ENCODE measurements around the gene KRT83. TPM values are rescaled to one million over a fixed set of nuclear protein-coding genes. Genes with fewer than 3 reads are reported as not detected.
A peak's percentile ranks its signal among the peaks of the same experiment; 100 is the strongest.
"Not testable (repeated sequence)": the region's sequence is repeated elsewhere in the genome, so short reads cannot be mapped to it uniquely, and the experiment has no call there.

The KRT83 gene
- total RNA-seq, 1 donor from 2014 or later: not detected

DNA sequence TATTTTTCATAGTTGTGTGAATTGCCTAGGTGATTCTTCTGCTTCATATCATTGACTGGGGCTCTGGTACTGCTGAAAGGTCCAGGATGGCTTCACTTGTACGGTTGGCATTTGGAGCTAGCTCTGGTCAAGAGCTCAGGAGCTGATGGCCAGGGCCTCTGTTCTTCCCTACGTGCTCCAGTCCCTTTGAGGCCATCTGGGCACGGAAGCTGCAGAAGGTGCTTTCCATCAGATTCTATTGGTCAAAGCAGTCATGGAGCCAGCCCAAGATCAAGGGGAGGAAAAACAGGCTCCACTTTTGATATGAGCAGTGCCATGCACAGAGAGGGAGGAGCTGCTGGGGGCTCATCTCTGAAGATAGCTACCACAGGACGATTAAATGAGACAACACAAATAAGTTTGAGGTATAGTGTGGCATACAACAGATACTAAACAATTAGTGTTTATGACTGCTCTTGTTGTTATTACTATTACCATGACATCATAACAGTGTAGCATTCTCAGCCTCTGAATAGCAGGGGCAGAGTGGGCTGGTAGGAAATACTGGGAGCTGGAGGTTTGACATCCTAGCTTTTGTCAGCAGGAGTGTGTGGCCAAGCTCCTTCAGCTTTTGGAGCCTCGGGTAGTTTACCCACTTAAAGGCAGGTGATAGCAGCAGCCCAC, 10.4 kb downstream of the KRT83 start:
- no peak for DNase-seq (ENCODE audit: low read depth in 2 of 2)

DNA sequence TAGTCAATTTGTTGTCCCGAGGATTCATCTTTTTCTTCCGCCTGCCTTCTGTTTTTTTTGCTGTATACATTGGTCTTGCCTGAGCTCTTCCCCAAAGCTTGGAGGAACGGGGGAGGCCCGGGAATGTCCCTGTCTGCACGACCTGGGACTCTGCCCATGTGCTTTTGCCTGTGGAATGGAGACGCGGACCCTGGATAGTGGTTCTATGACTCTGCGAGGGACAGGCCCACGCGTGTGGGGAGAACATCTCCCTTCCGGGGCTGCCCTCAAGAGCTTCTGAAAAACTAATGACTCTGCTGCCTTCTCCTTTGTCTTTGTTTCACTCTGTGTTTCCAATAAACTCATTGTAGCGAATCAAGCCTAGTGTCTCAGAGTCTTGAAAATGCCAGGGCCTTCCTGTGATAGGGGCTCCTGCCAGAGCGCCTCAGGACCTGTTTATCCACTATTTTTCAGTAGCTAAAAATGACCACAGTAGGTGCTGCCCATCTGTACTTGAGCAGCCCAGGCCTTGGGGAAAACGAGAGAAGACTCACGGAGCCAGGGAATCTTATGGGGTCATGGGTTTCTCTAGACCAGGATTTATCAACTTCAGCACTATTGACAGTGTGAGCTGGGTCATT, 12.3 kb downstream of the KRT83 start:
- DNase-seq (ENCODE audit: low read depth in 2 of 2): no peak

DNA sequence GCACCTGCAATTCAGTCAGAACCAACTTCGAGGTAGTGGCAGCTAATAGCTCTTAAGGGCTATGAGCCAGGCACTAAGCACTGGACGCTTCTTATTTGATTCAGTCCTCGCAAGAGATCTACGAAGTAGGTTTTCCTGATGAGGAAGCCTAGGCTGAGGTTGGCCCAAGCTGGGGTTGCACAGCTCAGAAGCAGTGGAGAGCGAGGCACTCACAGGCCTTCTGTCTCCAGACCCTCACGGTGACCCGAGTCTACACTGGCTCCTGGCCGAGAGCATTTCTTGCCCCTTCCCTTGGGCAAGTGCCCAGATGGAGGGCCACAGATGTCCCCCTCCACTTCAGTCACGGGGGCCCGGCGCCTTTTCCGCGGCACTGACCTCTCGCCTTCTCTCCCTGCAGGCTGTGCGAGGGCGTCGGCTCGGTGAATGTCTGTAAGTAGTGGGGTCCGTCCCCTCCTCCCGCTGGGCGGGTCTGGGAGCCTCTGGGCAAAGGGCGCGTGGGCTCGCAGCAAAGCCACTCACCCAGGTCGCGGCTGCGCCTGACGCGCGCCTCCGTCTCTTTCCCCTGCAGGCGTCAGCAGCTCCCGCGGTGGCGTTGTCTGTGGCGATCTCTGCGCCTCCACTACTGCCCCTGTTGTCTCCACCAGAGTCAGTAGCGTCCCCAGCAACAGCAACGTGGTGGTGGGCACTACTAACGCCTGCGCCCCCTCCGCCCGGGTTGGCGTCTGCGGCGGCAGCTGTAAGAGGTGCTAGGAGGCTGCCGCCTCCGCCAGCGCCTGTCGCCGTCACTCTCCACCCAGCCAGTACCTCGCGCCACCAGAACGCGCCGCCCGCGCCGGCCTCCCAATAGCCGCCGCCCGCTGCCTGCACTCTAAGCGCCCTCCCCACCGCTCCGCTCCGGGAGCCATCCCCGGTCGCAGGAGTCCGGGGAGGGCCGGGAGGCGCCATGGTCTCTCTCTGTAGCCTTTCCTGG, 13.1 kb downstream of the KRT83 start:
- DNase-seq (ENCODE audit: low read depth in 2 of 2): peak in 1 of 2 donors; percentile 45

DNA sequence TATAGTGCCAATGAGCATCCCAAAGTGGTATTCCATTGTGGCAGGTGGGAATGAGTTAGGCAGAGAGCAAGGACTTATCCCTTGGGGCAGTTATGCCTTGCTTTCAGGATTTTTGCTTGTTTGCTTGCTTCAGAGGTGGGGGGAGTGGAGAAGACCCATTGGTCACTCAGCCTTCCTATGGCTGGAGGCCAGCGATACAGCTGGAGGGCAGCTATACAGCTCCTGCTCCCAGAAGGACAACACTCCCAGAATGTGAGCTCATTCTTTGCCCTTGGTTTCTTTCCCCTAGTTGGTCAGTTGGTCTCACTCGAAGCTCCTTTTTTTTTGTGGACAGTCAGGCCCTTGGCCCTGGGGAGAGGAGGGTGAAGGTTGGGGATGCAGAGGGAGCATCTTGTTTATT, 14.5 kb downstream of the KRT83 start:
- DNase-seq (ENCODE audit: low read depth in 2 of 2): no peak

DNA sequence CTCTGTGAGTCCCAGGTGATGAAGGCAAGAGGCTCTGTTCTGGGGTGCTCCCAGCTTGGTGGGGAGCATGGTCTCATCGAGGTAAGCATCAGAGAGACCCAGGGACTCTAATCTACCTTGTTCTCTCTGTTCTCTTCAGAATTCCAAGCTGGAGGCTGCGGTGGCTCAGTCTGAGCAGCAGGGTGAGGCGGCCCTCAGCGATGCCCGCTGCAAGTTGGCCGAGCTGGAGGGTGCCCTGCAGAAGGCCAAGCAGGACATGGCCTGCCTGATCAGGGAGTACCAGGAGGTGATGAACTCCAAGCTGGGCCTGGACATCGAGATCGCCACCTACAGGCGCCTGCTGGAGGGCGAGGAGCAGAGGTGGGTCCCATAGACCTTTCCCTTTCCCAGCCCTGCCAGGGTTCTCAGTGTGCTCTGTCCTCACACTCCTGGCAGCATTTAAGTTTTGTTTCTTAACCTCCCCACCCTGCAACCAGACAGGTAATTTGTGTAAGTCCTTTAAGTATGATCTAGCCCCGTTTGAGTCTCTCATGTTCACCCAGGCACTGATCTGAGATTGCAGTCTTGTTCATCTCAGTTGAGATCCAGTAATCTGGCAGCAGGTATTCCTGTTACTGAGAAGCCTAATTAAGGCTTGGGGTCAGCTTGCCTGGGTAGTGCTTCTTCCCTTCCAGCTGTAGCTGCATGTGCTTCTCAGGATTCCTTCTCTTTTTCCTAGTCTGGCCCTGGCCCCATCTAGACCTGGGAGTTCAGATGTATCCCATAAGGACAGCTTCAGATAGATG, 15.1 kb downstream of the KRT83 start:
- no peak for DNase-seq (ENCODE audit: low read depth in 2 of 2)

DNA sequence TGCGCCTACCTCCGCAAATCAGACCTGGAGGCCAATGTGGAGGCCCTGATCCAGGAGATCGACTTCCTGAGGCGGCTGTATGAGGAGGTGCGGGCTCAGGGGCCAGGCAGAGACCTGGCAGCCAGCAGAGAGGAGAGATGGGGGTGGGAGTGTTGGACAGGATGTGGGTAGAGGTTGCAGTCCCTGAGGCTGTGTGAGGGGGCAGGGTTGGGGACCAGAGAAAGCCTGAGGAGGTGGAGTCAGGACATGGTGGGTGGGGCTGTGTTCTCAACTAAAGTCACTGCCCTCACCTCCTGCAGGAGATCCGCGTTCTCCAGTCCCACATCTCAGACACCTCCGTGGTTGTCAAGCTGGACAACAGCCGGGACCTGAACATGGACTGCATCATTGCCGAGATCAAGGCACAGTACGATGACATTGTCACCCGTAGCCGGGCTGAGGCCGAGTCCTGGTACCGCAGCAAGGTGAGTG, 16.2 kb downstream of the KRT83 start:
- not testable (repeated sequence) for DNase-seq (ENCODE audit: low read depth in 2 of 2)

DNA sequence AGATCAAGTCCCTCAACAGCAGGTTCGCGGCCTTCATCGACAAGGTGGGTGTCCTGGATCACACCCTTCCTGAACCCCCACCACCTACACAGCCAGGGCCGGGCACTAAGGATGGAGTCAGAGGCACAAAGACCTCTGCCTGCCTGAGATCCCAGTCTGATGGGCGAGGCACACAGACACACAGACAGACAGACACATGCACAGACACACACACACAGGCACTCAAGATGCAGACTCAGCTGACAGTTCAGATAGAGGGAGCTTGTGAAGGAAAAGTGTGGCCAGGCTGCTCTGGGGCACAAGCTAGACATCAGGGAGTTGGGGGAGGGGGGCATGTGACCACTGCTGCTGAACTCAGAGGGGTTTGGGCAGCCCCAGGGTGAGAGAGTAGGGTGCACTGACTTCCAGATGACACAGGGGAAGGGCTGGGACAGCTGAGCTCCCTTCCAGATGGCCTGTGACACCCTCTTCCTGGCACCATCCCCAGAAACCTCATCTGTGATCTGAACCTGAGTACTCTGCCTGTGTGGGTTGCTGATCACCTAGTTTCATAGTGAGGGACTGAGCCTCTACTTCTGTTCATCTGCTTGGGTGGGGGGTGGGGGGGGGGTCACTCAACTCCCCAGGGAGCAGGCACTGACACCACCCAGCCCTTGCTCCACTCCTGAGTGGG, 18.8 kb downstream of the KRT83 start:
- not testable (repeated sequence) for DNase-seq (ENCODE audit: low read depth in 2 of 2)

DNA sequence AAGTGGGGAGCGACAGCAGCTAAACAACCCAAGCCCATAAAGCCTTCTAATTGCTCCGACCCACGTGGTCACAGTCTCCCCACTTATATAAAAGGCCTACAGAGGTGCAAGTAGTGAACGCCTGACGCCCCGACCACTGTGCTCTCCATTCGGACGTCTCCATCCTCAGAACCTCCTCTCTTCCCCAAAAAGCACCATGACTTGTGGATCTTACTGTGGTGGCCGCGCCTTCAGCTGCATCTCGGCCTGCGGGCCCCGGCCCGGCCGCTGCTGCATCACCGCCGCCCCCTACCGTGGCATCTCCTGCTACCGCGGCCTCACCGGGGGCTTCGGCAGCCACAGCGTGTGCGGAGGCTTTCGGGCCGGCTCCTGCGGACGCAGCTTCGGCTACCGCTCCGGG, 19.5 kb downstream of the KRT83 start:
- DNase-seq (ENCODE audit: low read depth in 2 of 2): not testable (repeated sequence)

DNA sequence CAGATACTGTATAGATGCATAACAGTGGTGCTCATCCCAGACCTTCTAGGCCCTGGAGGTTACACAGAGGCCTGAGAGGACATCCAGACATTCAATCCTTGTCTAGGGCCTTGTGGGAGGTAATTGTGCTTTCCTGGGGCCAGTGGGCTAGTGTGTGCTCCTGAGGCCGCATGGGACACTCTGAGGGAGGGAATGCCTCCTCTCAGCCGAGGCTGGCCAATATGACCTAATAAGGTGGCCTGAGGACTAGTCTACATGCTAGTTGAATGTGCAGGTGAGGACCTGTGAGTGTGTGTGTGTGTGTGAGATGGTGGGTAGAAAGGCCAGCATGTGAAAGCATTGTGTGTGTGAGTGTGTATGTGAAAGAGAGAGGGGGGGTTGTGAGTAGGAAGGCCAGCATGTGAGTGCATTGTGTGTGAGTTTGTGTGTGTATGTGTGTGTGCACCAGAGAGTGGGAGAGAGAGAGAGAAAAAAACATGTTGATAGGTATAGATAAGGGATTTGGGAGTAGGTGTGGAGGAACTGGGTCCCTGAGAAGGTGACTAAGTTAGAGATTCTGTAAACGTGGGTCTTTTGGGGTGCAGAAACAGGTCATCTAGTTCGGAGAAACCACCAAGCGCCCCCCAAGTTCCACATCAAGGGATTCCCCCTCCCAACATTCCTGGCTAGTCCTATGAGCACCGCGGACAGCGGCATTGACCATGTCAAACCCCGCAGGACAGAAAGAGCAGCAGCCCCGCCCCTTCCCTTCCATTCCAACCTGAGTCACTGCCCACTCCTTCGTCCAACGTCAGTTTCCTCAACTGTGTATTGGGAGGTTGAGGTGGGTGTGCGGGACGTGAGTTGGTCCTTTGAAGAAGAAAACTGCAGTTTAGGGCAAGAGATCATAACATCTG, 20.2 kb downstream of the KRT83 start:
- DNase-seq (ENCODE audit: low read depth in 2 of 2): peak in 1 of 2 donors; percentile 12

DNA sequence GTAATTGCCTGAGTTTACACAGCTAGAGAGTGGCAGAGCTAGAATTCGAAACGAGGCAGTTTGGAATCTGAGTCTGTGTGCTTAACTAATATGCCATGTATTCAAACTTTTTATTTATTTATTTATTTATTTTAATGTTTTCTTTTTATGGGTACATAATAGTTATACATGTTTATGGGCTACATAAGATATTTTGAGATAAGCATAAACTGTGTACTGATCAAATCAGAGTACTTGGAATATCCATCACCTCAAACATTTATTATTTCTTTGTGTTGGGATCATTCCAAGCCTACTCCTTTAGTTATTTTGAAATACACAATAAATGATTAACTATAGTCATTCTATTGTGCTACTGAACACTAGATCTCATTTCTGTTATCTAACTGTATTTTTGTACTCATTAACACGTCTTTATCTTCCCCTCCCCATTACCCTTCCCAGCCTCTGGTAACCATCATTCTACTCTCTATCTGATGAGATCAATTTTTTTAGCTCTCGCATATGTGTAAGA, 22.5 kb downstream of the KRT83 start:
- DNase-seq (ENCODE audit: low read depth in 2 of 2): no peak

DNA sequence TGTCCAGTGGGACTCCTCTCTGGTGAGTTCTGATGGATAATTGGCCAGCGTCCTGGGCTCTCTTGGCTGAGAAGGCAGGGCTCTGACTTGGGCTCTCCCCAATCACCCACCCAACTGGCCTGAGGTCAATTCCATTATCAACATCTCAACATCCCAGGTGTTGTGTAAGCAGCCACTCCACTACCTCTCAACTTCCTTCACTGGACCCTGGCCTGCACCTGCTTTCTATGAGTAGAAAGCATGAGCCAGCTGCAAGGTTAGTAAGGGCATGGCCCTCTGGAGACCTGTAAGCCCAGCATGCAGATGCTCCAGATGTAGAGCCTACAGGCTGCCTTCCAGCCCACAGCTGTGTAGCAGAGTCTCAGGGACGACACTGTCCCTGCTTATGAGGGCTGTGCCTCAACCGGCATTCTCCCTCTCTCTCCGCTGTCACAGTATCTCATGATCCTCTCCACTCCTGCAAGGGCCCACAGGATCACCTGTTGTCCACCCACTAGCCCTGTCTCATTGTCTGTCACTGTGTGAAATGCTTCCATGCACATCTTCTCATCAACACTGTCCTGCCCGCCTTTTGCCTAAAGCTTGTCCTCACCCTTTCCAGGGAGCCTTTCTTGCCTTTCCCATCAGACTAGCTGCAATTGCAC, 24.5 kb downstream of the KRT83 start:
- no peak for DNase-seq (ENCODE audit: low read depth in 2 of 2)

DNA sequence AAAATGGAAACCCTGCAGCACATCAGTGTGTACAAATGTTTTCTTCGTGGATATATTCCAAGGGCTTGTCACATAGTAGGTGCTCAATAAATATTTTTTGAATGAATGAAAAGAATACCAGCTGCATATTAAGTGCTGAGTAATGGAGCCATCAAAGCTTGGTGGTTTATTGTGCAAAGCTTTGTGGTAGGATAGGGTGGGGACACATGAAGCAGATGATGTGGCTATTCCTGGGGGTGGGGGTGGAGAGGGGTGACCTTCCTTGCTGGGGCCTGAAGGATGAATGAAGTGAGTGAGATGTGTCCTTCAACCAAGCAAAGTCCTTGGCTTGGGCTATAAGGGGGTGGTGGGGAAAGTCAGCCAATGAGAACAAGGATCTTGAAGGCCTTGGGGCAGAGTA, 25.5 kb downstream of the KRT83 start:
- DNase-seq (ENCODE audit: low read depth in 2 of 2): no peak

DNA sequence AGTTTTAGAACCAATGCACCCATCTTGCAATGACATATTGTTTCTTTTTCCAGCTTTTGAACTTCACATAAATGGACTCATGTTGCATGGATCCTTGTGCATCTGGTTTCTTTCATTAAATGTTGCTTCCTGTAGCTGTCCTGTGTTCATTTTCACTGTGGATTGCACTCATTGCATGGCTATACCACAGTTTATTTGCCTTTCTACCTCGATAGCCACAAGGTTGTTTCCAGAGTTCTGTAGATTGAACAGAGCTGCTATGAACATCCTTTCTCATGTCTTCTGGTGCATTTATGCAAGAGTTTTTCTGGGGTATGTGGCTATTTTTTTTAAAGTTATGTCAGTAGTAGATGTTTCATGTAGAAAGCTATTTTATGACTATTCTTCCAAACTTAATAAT, 26.4 kb downstream of the KRT83 start:
- no peak for DNase-seq (ENCODE audit: low read depth in 2 of 2)

DNA sequence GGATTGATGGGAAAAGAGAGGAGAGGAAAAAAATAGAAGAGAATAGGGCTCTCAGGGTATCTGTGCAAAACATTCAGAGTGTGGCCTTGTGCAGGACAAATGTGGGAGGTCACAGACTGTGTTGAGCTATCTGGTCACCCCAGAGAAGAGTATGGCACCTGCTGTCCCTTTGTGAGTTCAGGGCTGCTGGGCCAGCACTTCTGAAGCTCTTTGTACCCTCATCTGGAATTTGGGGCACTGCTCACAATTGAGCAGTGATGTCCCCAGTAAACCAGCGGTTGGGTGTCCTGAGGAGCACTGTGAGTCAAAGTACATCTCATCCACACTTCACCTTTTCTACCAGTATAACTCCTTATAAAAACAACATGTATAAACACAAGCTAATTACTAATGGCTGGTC, 27.3 kb downstream of the KRT83 start:
- DNase-seq (ENCODE audit: low read depth in 2 of 2): no peak

DNA sequence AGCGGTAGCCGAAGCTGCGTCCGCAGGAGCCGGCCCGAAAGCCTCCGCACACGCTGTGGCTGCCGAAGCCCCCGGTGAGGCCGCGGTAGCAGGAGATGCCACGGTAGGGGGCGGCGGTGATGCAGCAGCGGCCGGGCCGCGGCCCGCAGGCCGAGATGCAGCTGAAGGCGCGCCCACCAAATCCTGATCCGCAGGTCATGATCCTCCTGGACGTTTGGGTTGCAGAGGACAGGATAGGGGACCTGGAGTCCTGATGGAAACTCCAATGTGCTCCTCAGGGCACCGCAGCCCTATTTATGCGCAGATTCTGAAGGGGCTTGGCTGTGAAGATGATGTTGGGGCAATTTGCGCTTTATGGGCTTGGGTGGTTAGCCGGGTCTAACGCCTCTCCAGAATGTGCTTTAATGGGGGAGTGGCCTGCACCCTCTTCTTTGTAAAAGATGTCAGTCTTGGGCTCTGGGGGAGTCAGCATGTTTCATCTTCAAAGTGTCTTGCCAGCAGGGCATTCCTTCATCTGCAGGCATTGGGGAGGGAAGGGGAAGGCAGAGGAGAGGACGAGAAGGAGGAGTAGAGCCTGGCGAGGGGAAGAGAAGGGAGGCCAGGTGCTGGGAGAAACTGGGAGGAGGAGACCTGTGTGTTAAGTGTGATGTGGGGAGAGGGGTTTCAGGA, 29.8 kb downstream of the KRT83 start, which contains the start of gene KRT81:
Gene KRT81 (minus strand): TSS at position 268 of the 669 bp plus-strand sequence. CDS start 69 bp downstream, at position 199.
- no peak for DNase-seq (ENCODE audit: low read depth in 2 of 2)

DNA sequence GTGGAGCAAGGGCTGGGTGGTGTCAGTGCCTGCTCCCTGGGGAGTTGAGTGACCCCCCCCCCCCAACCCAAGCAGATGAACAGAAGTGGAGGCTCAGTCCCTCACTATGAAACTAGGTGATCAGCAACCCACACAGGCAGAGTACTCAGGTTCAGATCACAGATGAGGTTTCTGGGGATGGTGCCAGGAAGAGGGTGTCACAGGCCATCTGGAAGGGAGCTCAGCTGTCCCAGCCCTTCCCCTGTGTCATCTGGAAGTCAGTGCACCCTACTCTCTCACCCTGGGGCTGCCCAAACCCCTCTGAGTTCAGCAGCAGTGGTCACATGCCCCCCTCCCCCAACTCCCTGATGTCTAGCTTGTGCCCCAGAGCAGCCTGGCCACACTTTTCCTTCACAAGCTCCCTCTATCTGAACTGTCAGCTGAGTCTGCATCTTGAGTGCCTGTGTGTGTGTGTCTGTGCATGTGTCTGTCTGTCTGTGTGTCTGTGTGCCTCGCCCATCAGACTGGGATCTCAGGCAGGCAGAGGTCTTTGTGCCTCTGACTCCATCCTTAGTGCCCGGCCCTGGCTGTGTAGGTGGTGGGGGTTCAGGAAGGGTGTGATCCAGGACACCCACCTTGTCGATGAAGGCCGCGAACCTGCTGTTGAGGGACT, 30.6 kb downstream of the KRT83 start:
- DNase-seq (ENCODE audit: low read depth in 2 of 2): not testable (repeated sequence)
